GM21447 (cell line): ENCODE data around the gene ZFP90.

Experiments used
- ATAC-seq: cut with Tn5 transposase; IDR thresholded peaks from one replicate; pipeline ENCODE4 v1.9.1; 2021; ENCODE audit not compliant: unreplicated experiment

The ZFP90 gene

GRCh38 chr16:68575082-68575481 is 36.0 kb downstream of the ZFP90 start:
- ATAC-seq = no peak

- no peak for ATAC-seq
Measured at GRCh38 chr16:68577352-68577853, 38.3 kb downstream of the ZFP90 start.

DNA sequence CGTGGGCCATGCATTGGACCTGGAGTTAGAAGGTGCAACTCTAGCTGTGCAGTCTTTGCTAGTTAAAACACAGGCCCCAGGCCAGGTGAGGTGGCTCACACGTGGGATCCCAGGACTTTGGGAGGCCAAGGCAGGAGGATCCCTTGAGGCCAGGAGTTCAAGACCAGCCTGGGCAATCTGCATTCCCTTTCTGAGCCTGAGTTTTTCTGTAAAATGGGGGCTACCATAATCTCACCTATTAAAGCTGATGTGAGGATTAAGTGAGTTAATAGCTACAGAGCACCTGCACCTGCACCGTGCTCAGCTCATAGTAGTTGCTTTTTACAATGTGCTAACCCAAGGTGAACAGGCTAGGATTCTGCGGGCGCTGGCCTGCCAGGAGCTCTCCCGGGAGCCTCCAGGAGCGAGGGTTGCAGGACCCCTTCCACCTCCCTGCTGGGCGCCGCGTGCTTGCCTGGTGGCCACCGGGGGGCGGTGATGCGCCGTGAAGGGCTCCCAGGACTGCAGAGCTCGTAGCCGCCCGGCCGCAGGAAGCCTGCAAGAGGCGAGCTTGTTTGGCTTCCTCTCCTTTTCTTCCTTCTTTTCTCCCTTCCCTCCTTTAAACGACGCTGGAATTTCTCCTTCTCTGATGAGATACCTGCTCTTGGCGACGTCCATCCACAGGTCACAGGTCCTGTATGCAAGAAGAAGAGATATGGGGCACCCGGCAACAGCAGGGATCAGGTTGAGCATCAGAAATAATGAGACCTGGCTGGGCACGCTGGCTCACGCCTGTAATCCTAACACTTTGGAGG is 51.3 kb downstream of the ZFP90 start:
- ATAC-seq = no peak

DNA sequence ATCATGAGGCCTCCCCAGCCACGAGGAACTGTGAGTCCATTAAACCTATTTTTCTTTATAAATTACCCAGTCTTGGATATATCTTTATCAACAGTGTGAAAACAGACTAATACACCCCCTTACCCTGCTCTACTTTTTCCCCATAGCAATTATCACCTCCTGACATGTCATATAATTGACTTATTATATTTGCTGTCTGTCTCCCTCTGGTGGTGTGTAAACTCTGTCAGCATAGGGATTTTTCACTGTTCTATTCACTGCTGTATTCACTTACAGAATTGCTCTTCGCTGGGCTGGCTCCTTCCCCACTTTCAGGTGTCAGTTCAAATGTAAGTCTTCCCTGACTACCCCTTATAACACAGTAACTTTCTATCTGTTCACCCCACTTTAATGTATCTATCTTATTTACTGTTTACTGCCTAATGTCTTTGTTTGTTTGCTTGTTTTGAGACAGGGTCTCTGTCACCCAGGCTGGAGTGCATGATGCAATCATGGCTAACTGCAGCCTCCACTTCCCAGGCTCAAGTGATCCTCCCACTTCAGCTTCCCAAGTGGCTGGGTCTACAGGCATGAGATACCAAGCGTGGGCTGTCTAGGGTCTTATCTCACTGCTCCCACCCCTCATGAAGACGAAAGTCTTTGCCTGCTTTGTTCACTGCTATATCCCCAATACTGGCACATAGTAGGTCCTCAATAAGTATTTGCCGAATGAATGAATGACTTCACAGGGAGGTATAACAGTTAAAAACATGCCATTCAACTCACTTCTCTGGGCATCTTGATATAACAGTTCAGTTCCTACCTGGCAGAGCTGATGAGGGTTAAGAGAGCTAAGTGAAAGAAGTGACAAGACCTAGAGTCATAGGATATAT is 53.6 kb downstream of the ZFP90 start:
- ATAC-seq = no peak

GRCh38 chr16:68596266-68596665 is 57.2 kb downstream of the ZFP90 start:
- no peak for ATAC-seq

DNA sequence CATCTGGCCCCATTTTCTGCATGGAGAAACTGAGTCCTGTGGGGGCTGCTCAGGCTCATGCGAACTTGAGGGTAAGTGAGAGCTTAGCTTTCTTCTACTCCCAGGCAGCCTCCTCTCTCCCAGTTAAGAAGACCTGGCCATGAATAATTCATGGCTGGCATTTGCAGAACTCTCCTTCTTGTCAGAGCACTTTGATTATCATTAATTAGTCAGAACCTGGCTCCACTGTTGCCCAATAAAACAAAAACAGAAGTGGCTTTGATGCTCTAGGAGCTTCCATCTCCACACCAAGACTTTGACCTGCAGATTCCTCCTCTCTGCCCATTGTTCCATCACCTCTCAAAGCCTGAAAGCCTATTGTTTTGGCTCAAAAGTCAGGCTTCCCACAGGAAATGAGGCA is 60.5 kb downstream of the ZFP90 start:
- ATAC-seq = no peak

GRCh38 chr16:68605746-68606145 is 66.7 kb downstream of the ZFP90 start:
- ATAC-seq = no peak

- ATAC-seq = no peak
Measured at GRCh38 chr16:68607443-68607842, 68.4 kb downstream of the ZFP90 start.

GRCh38 chr16:68608330-68608729 is 69.2 kb downstream of the ZFP90 start:
- no peak for ATAC-seq

DNA sequence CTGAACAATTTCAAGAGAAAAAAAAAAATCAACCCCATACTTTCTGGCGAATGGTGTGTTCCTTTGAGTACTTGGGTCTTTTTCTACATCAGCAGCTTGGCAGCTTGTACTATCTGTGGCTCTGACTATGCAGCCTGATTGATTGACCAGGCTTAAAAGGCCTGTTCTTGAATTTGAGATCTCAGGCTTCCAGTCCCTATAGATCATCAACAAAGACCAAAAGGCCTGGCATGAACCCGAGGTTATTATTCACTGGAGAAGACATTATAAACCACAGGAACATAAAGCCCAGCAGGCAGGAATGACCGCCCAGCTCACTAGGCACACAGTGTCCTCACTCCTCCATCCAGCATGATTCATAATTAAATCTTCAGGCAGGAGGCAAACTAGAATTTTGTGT is 73.9 kb downstream of the ZFP90 start:
- no peak for ATAC-seq

DNA sequence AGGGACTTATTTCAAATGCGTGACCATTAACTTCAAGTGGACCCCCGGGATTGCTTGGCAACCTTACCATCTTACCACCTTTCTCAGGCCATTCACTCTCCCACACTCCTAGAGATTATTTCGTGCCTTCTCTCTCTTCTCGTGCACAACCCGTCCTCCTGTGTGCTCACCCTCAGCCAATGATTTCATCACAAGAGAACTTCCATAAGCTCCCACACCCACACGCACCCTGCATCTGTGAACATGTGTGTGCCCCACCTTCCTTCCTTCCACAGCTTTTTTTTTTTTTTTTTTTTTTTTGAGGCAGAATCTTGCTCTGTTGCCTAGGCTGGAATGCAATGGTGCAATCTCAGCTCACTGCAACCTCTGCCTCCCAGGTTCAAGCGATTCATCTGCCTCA is 78.6 kb downstream of the ZFP90 start:
- ATAC-seq = no peak
